NCI-H2107 (cell line): ENCODE measurements around the gene LDLRAD4.

Source experiments
- DNase-seq: peaks from one replicate; lab custom pipeline; 2025; lab: John Stamatoyannopoulos, UW

The LDLRAD4 gene

DNA sequence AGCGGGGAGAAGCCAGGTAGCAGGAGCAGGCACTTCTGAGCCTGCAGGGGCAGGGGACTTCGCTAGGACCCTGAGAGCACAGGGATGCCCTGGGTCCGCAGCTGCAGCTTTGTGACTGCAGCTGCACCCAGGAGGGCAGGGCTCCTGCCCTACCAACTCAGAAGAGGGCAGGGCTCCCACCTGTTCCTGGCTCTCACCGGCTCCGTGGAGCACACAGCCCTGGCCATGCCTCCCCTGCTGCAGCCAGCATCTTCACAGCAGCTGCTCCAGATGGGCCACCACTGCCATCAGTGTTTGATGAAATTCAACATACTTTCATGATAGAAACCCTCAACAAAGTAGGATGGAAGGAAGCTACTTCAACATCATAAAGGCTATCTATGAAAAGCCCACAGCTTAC is 415.1 kb downstream of the LDLRAD4 start:
- no peak for DNase-seq

DNA sequence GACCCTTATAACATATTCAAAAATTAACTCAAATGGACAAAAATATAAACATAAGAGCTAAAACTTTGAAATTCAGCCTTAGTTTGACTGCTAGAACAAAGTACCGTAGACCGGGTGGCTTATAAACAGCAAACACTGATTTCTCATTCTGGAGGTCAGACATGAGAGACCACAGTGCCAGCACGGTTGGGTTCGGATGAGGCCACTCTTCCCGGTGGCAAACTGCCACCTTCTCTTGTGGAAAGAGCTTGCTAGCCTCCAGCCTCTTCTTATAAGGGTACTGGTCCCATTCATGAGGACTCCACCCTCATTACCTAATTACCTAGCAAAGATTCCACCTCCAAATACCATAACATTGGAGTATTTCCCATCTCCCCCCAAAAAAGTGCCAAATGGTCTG is 416.5 kb downstream of the LDLRAD4 start:
- DNase-seq = no peak

DNA sequence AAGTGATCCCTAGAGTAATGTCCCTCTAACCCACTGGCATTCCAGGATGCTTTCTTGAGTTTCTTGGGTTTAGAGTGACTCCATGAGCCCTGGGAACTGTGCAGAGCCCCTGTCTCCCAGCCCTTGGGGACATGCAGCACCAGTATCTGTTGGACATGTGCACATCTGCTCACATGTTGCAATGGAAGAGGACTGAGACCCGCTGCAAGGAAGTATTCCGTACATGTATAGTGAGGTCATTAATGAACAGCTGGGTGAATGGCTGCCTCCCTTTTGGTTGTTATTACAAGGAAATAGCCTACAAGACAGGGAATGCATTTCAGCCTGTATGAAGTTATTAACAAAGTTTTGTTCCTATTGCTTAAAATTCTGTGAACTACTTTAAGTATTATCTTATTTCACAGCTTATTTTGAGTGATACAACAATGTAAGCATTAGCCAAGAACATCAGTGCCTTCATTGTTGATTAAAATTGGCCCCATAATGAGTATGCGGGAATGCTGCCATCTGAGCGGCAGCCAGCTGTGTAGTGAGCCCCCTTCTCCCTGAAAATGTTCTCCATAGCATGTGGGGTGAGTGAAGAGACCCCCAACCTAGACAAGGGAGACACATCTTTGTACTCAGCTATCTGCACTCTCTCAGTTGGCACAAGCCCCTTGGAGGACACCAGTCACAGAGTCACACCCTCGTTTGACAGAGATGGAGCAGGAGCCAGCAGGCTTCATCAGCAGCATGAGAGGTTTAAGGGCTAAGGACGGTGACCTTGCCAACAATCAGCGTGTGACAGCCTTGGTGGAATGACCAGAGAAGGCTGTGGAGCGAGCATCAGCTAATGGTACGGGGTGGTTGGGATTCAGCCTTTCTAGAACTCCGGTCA is 420.4 kb downstream of the LDLRAD4 start:
- no peak for DNase-seq

DNA sequence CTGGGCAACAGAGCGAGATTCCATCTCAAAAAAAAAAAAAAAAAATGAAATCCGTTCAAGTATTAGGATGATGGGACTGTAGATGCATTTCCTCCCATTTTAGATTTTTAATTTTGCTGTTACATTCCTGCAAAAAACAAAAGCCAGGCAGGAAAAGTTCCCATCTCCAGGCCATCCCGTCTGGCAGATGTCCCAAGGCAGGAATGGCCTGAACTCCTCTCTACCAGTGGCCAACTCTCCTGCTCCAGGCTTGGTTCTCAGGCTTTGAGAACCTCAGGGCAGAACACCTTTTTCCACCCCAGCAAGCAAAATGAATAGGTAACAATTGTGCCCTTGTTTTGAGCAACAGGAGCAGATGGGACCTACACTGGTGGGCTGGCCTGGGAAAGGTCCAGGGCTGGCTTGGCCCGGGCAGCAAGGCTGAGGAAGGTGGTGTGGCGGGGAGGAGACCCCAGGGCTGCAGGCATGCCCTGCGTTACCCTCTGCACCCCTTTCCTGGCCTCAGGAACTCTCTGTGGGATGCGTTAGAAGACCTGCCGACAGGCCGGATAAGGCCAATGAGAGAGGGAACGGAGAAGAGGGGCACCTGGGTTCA is 421.8 kb downstream of the LDLRAD4 start:
- DNase-seq = no peak

DNA sequence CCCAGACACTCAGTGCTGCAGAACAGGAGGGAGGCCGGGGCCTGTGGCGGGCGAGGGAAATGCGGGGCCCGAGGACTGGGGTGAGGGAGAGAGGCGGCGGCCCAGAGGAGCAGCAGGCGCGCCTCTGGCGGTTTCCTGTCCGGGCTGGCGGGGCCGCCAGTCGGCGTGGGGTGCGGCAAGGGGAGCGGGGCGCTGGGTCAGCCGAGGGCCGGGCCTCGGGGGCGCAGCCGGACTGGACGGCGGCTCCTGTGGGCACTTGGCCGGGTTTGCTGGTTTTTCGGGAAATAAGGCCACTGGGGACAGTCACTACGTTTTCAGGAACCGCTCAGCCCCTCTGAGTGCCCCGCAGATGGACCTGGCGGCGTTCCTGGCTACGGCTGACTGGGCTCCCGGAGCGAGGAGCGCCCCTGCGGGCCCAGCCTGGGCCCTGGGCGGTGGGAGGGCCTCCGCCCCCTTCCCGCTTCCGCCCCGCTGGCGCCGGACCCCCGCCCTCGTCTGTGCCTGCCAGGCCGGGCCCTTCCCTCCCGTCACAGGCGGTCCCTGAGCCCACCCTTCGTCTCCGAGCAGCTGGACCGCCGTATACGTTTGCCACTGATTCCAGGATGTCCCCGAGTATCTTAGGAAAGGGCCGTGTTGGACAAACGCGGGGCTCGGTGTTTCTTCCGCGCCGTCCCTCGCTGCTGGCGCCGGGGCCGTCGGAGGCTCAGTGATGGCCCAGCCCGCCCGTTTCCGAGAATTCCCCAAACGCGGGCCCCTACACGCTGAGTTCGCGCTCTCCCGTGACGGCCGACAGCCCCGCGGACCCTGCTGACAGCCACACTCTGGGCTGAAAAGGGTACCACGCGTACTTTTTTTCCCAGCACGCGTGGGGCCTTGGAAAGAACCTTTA is 423.2 kb downstream of the LDLRAD4 start:
- DNase-seq = no peak

DNA sequence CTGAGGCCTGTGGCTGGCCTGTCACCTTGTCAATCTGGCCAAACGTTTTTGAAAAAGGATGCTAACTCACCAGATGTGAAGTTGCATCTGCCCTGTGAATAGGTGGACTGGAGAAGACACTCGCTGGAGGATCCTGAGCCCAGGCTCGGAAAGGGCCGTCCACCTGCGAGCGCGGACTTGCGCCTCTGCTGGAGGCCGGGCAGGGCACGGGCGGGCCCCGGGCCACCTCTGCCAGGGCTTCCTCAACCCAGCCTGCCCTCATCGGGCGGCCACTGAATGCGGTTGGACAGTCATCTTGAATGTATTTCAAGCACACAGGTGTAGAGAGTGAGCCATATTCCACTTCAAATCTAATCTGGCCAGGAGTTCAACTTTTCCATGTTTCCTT is 423.9 kb downstream of the LDLRAD4 start:
- no peak for DNase-seq

DNA sequence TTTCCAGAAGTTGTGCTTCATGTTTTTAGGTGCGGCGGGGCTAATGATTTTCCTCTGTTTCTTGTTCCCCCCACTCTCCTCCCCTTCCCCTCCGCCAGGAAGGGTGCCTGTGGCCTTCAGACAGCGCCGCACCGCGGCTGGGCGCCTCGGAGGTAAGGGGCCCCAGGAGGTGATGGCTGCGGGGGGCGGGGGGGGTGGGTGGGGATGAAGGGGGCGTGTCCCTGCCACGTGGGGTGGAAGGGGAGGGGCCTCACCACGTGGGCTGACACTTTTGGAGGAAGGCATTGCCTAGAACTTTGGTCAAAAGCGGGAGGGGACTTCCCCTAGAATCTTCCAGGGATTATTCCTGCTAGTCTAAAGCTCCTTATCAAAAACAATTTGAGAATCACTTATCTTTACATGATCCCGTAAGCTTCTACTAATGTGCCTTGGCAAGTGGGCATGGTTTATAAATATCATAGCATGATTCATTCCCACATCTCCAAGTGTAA is 424.7 kb downstream of the LDLRAD4 start:
- DNase-seq = no peak

DNA sequence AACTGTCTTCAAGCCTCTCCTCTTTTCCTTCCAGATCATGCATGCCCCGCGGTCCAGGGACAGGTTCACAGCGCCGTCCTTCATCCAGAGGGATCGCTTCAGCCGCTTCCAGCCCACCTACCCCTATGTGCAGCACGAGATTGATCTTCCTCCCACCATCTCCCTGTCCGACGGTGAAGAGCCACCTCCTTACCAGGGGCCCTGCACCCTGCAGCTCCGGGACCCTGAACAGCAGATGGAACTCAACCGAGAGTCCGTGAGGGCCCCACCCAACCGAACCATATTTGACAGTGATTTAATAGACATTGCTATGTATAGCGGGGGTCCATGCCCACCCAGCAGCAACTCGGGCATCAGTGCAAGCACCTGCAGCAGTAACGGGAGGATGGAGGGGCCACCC is 426.5 kb downstream of the LDLRAD4 start:
- no peak for DNase-seq

DNA sequence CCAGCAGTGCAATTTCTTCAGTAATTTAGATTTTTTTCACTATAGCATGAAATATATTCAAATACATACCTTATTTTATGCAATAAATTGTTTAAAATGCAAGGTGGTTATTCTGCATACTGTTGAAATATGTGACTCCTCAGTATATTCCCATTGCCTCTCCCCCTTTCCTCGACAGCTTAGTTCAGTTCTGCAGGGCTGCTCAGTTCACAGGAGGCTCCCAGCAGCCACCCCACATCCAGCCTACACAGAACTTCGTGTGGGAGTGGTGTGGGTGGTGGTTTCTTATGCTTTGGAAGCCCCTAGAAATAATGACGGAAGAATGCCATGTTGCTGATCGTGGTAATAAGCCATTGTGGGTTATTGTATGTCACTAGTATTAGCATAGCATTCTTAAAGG is 428.1 kb downstream of the LDLRAD4 start:
- no peak for DNase-seq

DNA sequence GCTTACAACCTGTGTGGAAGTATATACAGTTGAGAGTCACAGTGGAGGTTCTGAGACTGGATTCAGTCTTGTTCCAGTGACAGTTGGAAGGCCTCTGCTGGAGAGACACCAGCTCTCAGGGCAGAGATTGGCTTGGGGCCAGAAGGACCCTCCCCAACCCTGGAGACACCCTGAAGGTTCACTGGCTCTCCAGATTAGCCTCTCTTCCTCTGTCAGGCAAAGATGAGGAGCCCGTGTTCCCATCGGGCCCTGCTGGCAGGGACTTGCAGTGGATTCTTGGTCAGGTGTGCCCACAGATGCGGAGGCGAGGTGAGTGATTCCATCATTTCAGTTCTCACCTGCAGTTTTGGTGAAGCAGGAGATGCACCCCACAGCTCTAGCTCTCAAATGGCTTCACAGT is 429.2 kb downstream of the LDLRAD4 start:
- no peak for DNase-seq

DNA sequence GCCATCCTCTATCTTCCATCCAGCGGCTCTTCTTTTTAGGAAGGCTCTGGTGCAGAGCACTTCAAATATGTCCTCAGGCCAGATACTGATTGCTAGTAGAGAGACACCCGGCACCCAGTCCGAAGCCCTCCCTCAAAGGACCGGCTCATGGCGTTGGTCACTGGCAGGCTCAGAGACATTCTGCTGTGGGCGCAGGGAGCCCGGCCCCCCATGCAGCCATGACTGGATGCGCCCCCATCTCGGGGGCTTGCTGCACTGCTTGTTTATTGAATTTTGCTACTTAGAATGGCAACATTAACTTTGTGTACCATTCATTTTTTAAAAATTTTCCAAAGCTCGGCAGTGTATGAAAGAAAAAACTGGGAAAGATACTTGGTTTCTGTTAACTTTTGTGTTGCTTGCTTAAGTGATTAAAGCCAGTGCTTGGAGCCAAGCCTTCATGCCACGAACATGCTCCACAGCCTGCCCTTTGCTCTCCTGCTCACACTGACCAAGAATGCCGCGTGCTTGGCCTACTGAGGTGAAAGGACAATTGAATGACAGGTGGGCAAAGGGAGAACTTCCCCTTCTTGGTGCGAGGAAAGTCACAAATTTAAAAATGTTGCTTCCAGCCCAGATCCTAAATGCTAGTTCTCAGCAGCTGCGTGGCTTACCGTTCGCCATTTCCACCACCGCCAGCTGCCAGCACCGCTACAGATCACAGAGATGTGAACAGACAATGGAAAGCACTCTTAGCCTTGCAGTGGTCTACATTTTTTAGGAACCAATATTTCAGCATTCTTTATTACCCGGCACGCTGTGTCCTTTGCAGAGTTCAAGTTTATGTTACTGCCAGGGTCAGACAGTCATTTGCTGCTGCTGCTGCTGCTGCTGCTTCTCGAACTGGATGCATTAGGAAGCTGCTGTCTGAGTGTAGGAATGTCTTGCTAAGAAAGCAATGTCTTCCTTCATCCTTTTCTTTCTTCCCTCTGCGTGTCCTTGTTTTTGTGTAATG is 431.1 kb downstream of the LDLRAD4 start:
- no peak for DNase-seq

DNA sequence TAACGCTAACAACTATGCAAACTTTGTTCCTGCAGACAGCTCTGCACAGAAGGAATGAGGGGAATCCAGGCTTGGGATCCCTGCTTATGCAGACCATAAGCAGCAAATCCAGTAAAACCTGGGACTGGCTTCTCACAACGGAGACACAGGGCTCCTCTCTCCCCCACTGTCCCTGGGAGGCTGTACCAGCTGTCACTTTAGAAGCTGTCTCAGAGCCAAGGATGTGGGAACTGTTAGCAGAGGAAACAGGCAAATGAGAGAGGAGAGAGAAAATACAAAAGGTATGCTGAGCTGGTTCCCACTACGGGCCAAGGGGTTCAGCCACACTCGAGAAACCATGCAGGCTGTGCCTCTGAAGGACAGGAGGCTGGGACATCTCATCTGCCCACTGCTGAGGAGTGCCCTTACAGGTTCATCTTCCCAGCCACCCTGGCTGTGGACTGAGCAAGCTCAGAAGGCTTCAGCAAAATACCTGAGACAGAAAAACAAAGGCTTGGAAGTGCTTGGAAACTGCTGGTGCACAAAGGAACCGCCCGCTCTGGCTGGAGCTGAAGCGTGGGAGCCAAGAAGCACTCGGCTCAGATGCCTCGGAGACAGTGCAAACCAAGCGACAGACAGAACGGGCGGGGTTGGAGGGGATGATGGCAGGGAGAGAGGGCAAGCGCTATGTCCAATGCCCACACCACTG is 435.3 kb downstream of the LDLRAD4 start:
- DNase-seq = no peak

DNA sequence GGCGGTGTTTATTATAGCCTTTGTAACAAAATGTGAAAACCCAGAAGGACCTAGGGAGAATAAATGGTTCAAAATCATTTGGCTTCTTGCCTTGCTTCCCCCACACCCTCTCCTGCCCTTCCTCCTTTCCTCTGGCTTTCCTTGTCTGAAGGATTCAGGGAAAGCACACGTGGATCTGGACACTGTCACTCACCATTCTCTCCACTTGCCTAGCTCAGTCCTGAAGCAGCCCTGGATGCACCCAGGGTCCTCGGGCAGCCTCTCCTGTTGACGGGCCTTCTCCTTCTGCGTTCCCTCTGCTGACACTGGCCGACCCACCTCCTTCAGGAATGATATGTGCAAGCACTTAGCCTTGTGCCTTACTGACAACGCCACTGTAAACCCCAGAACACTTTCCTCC is 439.4 kb downstream of the LDLRAD4 start:
- no peak for DNase-seq

DNA sequence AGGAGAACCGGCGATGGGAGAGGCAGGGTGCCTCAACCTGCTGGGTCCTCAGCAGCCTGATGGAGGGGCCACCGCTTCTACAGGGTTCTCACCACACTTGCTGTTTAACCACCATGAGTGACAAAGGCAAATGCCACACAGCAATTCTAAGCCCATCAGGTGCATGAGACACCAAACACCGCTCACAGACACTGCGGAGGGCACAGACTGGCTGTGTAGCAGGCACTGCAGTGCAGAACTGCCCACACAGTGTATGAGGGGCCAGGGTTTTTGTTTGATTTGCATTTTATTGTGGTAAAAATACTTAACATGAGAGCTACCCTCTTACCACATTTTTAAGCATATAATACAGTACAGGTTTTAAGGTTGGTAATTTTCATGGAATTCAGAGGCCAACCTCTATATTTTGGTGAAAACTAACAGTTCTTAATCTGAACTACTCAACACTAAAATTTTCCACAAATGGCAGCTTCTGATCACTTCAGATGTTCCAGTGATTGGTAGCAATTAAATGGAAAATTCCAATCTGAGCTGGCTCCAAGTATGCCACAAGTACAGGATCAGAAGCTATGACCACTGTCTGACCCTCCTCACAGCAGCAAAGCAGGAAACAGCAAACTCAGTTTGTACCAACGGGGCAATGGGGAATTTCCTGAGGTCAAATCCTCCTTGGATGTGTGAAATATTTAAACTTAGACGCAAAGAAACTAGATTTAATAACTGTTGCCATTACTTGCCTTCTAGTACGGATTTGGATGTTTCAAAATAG is 440.1 kb downstream of the LDLRAD4 start:
- DNase-seq = no peak

DNA sequence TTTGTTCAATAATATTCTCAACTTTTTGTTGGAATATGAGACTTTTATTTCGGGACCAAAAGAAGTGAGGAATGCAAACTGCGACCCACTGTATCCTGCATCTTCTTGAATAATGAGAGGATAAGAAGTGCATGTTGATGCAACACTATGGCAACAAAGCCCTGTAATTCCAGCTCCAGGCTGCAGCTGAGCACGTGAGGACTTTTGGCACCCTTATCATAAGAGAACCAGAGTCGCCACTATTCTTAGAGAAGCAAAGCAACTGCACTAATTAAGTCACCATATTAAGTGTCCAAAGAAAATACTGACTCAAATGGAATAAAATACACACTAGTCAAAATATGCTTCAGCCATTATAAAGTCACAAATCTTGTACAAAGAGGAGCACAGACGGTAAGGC is 441.9 kb downstream of the LDLRAD4 start:
- DNase-seq = no peak

DNA sequence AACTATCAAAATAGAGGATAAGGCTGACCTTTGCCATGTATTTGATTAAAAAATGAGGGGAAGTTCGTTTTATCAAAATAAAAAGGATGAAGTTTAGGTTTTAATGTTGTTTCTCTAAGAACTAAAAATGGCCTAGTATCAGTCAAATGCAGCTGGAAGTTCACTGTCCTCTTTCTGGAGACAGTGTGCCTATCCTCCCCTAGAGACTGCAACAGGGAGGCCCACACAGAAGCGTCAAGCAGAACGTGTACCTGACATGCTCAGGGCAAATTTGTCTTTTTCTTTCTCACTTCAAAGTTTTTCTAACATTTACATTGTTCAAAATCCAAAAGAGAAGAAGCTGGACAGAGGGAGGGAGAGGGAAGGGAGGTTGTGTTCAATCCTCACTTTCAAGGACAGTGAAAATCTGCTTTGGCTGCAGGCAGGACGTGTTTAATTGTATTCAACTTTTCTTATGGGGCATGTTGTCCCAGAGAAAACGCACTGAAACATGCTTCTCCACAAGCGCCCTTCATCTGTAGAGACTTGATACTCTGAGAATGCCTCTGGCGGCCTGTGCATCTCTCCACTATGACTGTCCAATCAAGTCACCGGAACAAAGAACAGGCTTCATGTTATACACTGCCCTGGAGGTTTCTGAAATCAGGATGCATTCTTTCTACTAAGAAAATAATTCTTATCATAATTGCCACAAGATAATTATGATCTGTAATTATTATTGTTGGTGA is 442.7 kb downstream of the LDLRAD4 start:
- DNase-seq = no peak

DNA sequence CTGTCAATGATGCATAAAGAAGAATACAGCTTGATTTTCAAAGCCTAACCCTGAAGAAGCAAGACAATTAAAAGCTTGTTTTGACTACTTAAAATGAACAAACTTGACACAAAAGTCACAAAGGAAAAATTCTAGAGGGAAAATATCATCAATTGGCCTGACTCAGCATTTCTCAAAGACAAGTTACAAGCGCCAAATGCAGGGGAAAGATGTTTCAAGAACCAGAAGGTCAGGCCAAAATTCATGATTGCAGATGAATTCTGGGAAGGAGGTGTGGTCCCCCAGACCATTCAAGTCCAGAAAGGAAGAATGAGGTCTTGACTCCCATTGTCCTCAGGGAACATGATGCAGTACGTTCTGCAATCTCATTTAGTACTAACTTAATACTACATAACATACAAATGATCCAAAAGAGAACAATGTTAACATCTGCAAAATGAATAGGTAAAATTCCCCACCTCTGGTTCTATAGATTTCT is 443.3 kb downstream of the LDLRAD4 start:
- no peak for DNase-seq

DNA sequence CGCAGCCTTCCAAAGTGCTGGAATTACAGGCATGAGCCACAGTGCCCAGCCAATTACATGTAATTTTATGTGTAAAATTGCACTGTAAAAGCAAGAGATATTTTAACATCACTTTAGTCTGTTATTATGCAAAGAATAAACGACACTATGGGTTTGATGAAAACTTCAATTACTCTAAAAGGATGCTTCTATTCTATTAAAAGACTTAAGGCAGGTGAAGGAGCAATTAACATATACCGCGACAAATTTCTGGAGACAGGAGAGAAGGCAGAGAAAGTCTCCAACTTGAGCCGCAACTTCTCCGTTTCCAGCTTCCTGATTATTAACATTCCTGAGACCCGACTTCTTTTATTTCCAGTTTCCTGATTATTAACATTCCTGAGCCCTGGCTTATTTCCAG is 454.1 kb downstream of the LDLRAD4 start:
- no peak for DNase-seq

DNA sequence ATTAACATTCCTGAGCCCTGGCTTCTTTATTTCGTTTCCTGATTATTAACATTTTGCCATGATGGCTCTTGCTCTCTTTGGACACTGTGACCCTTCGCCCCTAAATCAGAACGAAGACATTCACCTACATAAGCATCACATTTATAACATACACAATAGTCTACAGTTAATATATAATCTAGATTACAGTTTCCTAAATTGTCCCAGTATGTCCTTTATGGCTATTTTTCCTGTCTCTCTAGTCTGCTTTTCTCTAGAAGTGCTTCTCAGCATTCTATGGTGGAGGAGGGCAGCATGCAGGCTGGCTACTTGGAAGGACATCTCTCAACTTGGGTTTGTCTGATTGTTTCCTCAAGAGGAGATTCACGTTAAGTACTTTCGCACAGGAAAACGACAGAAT is 457.9 kb downstream of the LDLRAD4 start:
- DNase-seq = no peak
